Uterus (tissue), 4 donors: ENCODE data around the gene CPT2. TPM values are rescaled to one million over a fixed set of nuclear protein-coding genes. Genes with fewer than 3 reads are reported as not detected.

ENCODE experiments used
- DNase-seq, 2 donors: peaks; one replicate each; pipeline ENCODE4 v3.0.0-alpha.2; 2019 to 2020
- H3K27ac ChIP-seq, 2 donors: fragments of 200-600 bp; sonication (generic); 1 replicate in 1 of 2; 2 replicates in 1 of 2; pipeline ENCODE4 v1.5.1; 2016 to 2018
- H3K27me3 ChIP-seq, 2 donors: fragments of 200-600 bp; sonication (generic); one replicate each; pipeline ENCODE4 v1.5.1; 2018 to 2019; ENCODE audit warnings: control low read depth in 1 of 2
- H3K36me3 ChIP-seq, 2 donors: fragments of 200-600 bp; sonication (generic); one replicate each; pipeline ENCODE4 v1.5.1; 2019; ENCODE audit warnings: control low read depth in 1 of 2
- H3K4me1 ChIP-seq, 2 donors: fragments of 200-600 bp; sonication (generic); one replicate each; pipeline ENCODE4 v1.5.1; 2018 to 2019; ENCODE audit warnings: control low read depth in 1 of 2
- H3K4me3 ChIP-seq, 2 donors: fragments of 200-600 bp; sonication (generic); 1 replicate in 1 of 2; 2 replicates in 1 of 2; pipeline ENCODE4 v1.5.1; 2018 to 2019; ENCODE audit warnings: mild to moderate bottlenecking in 1 of 2
- H3K9me3 ChIP-seq, 2 donors: fragments of 200-600 bp; sonication (generic); one replicate each; pipeline ENCODE4 v1.5.1; 2019; ENCODE audit warnings: control low read depth in 1 of 2
- POLR2A ChIP-seq, 2 donors: fragments of 450-650 bp; IDR thresholded peaks; one replicate each; pipeline ENCODE4 v1.6.1; 2016; ENCODE audit warnings: antibody characterized with exemption in 2 of 2, mild to moderate bottlenecking in 1 of 2, moderate library complexity in 1 of 2
- intact Hi-C: fragments of 100-400 bp; cut with DNase I; formaldehyde crosslinking; loops from one replicate; pipeline ENCODE4 v1.15.1; 2023; ENCODE audit warnings: low total_unique reads
- total RNA-seq, 4 donors: library from RNA; depleted of rRNA in 3 of 4; stranded (reverse); fragments of >200 nt in 3 of 4; gene quantifications; one replicate each; pipeline versions ENCODE4 v1.1.0 to v1.2.4, GENCODE V29; 2014 to 2023
- TF ChIP-seq, protein P1 (sequence below), 4 experiments: fragments of 200-600 bp in 2 of 4; fragments of 450-650 bp in 2 of 4; sonication (generic) in 2 of 4; IDR thresholded peaks; one replicate each; pipeline ENCODE4 v1.5.1; 2016 to 2019; ENCODE audit warnings: antibody characterized with exemption in 4 of 4, mild to moderate bottlenecking in 2 of 4, moderate library complexity in 1 of 4
- donor health status: DM: yes; HTN: yes; CAD: no.

CPT2 gene
- total RNA-seq, 4 donors from 2014 or later: 2.4 to 83.3 (median 10.2) TPM

- Histone ChIP-seq H3K27me3 (no peaks in the 10 kb centered on the region), H3K36me3 (no peaks in the 10 kb centered on the region), H3K4me3 (peak overlapping the region; percentile 86 to 87), H3K27ac (peak overlapping the region; percentile 97), H3K4me1 (peaks cover 0 to 18% of the 10 kb centered on the region in 2 donors), H3K9me3 (no peaks in the 10 kb centered on the region)
- TF ChIP-seq POLR2A (IDR thresholded peaks at IDR 0.05): no peak
- TF ChIP-seq, protein P1, sequence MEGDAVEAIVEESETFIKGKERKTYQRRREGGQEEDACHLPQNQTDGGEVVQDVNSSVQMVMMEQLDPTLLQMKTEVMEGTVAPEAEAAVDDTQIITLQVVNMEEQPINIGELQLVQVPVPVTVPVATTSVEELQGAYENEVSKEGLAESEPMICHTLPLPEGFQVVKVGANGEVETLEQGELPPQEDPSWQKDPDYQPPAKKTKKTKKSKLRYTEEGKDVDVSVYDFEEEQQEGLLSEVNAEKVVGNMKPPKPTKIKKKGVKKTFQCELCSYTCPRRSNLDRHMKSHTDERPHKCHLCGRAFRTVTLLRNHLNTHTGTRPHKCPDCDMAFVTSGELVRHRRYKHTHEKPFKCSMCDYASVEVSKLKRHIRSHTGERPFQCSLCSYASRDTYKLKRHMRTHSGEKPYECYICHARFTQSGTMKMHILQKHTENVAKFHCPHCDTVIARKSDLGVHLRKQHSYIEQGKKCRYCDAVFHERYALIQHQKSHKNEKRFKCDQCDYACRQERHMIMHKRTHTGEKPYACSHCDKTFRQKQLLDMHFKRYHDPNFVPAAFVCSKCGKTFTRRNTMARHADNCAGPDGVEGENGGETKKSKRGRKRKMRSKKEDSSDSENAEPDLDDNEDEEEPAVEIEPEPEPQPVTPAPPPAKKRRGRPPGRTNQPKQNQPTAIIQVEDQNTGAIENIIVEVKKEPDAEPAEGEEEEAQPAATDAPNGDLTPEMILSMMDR (IDR thresholded peaks at IDR 0.05): no peak
- peak in 1 of 2 donors; percentile 27 for DNase-seq
- intact Hi-C loops: loop anchor here (10.0 kb wide), 1 partner anchor 271 kb away; the partner anchor contains the start of genes ECHDC2 and SCP2
Observed at GRCh38 chr1:53195246-53196016, 1.2 kb upstream of the CPT2 start.

DNA sequence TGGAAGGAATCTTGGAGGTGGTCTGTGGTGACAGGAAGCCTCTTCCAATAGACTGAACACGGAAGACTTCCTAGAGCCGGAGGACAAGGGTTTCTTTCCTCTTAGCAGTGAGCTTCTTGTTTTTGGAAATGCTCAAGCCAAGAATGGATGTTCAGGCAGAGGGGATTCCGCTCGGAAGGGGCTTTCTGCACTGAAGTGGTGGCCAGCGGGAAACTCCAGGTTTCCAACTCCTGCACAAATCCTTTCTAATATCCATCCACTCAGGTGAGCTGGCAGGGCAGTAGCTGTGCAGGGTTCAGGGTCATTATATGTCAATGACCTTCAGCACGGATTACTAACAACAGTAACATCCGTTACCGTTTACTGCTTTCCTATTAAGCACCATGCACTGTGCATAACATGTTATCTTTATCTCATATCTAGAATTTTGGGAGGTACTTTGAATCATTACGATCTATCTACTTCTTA lies 573 bp upstream of the CPT2 start:
- intact Hi-C loops: loop anchor here (10.0 kb wide), 1 partner anchor 271 kb away; the partner anchor contains the start of genes ECHDC2 and SCP2
- Histone ChIP-seq H3K4me3 (peak overlapping the region; percentile 86 to 87), H3K36me3 (no peaks in the 10 kb centered on the region), H3K4me1 (peaks cover 0 to 18% of the 10 kb centered on the region in 2 donors), H3K27me3 (no peaks in the 10 kb centered on the region), H3K27ac (peak overlapping the region; percentile 97), H3K9me3 (no peaks in the 10 kb centered on the region)
- no peak for TF ChIP-seq POLR2A (IDR thresholded peaks at IDR 0.05)
- TF ChIP-seq, protein P1 (IDR thresholded peaks at IDR 0.05): no peak
- DNase-seq: peak in 1 of 2 donors; percentile 25

DNA sequence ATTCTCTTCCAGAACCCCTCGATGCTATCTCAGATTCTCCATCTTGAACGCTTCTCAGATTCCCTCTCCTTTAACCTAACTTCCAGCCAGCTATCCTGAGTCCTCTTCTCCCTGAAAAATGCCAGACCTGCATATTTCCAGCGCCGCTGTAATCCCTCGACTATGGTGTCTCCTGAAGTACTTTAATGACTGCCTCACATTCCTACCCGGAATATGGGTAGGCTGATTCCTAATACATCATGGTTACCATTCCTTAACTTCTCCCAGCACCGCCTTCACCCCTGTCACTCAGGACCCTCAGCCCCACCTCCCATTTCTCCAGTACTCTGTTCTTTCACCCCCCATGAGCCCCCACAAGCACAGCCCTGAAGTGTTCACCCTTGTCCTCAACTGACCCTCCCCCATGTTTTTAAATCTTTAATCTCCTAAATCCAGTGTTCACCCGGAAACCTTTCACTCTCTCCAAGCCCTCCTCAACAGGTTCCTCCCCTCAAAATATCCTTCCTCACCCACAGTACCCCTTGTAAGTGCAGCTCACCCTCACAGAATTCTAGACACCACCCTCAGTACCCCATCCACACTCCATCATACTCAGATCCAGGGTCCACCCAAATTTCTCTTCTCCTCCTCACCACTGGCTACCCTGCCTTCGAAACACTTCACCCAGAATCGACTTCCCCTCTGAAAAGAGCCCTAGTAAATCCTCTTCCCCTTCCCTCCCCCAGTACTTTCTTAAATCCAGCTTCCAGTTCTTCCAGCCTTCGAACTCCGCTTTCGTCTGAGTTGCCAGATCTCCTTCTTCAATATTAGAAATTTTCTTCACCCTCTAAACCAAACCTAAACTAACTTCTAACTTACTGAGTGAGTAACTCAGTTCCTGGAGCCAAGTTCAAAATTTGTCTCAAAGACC lies 922 bp downstream of the CPT2 start:
- Histone ChIP-seq H3K36me3 (no peaks in the 10 kb centered on the region), H3K27ac (peak overlapping the region; percentile 97), H3K27me3 (no peaks in the 10 kb centered on the region), H3K9me3 (no peaks in the 10 kb centered on the region), H3K4me1 (peaks cover 0 to 18% of the 10 kb centered on the region in 2 donors), H3K4me3 (peak overlapping the region; percentile 86 to 87)
- no peak for DNase-seq
- TF ChIP-seq, protein P1 (IDR thresholded peaks at IDR 0.05): no peak
- no peak for TF ChIP-seq POLR2A (IDR thresholded peaks at IDR 0.05)
- intact Hi-C loops: loop anchor here (10.0 kb wide), 1 partner anchor 273 kb away; the partner anchor contains the start of genes ECHDC2 and SCP2

DNA sequence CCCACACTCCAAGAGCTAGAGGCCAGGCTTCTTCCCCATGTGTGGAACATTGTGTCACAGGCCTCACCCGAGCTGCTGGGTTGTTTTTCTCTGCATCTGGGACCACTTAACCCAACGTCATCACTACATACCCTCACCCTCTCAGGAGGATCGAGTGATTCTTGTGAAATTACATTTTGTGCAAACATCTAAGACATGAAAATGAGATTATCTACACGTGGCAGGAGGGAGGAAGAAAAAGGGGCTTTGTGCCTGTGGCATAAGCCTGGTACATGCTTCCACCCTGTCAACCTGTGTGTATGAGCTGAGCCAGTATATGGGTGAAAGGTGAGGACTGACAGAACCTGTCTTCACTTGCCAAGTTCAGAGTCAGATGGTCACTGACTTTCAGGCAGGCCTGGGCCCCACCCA lies 1.6 kb downstream of the CPT2 start:
- H3K4me3 ChIP-seq: no peak overlapping the region
- H3K36me3 ChIP-seq: no peaks in the 10 kb centered on the region
- DNase-seq: no peak
- H3K27ac ChIP-seq: peak overlapping the region; percentile 97
- TF ChIP-seq POLR2A (IDR thresholded peaks at IDR 0.05): no peak
- TF ChIP-seq, protein P1 (IDR thresholded peaks at IDR 0.05): no peak
- intact Hi-C loops: loop anchor here (10.0 kb wide), 1 partner anchor 273 kb away; the partner anchor contains the start of genes ECHDC2 and SCP2
- peaks cover 0 to 18% of the 10 kb centered on the region in 2 donors for H3K4me1 ChIP-seq
- H3K9me3 ChIP-seq: no peaks in the 10 kb centered on the region
- no peaks in the 10 kb centered on the region for H3K27me3 ChIP-seq
